HCT116 (cell line): ENCODE data around the gene OCEL1.

Experiments
- CTCF ChIP-seq, 3 experiments: fragments of 200-600 bp in 1 of 3; sonication (generic) in 1 of 3; IDR thresholded peaks in 2 of 3; conservative IDR thresholded peaks in 1 of 3; 2 replicates each; pipeline ENCODE4 v1.5.1; 2012 to 2017; ENCODE audit warnings: low read depth in 2 of 3, low read length in 2 of 3, antibody characterized with exemption in 1 of 3, borderline replicate concordance in 1 of 3, control low read depth in 1 of 3, mild to moderate bottlenecking in 1 of 3, mixed read lengths in 1 of 3, mixed run types in 1 of 3, moderate library complexity in 1 of 3; ENCODE audit not compliant: insufficient read depth in 1 of 3
- POLR2A ChIP-seq: IDR thresholded peaks from 2 replicates; pipeline ENCODE4 v1.7.0; 2011; ENCODE audit warnings: borderline replicate concordance; ENCODE audit not compliant: insufficient read depth, insufficient read length; ENCODE audit errors: extremely low read depth
- POLR2AphosphoS5 ChIP-seq: IDR thresholded peaks from 2 replicates; pipeline ENCODE4 v1.6.1; 2011; ENCODE audit warnings: mild to moderate bottlenecking, low read depth, low read length, moderate library complexity
- RAD21 ChIP-seq: IDR thresholded peaks from 2 replicates; pipeline ENCODE4 v1.6.1; 2012; ENCODE audit warnings: low read depth, mild to moderate bottlenecking
- YY1 ChIP-seq: IDR thresholded peaks from 2 replicates; pipeline ENCODE4 v1.6.1; 2011; ENCODE audit warnings: low read length, low read depth, moderate library complexity, mild to moderate bottlenecking; ENCODE audit not compliant: insufficient replicate concordance; ENCODE audit errors: extremely low read depth
- ZBTB33 ChIP-seq: IDR thresholded peaks from 2 replicates; pipeline ENCODE4 v1.6.1; 2011; ENCODE audit warnings: mild to moderate bottlenecking, low read length, moderate library complexity; ENCODE audit not compliant: insufficient replicate concordance; ENCODE audit errors: extremely low read depth
- ZFX ChIP-seq: fragments of 450-650 bp; IDR thresholded peaks from 2 replicates; pipeline ENCODE4 v1.6.1; 2017
- ZNF274 ChIP-seq: fragments of 200-500 bp; sonication (Bioruptor generic); IDR thresholded peaks from 2 replicates; pipeline ENCODE4 v1.6.1; 2014; ENCODE audit warnings: mild to moderate bottlenecking, low read depth, low read length, inconsistent platforms

GRCh38 chr19:17211547-17212446 lies 14.2 kb upstream of the OCEL1 start:
- TF ChIP-seq CTCF (IDR thresholded peaks at IDR 0.05 in 2 of 3, conservative IDR thresholded peaks at IDR 0.05 in 1 of 3; ENCODE audit: borderline replicate concordance in 1 of 3, insufficient read depth in 1 of 3, low read depth in 2 of 3, low read length in 2 of 3) (no peak), POLR2A (no peak), YY1 (no peak), RAD21 (no peak), ZBTB33 (no peak), ZFX (no peak), ZNF274 (no peak), POLR2AphosphoS5 (no peak)
